ENCODE measurements around the gene AKT3.

GRCh38 chr1:243806310-243806709 is 43.7 kb downstream of the AKT3 start:
- no peak for TF ChIP-seq CTCF (IDR thresholded peaks at IDR 0.05 in 4 of 5, conservative IDR thresholded peaks at IDR 0.05 in 1 of 5)
- TF ChIP-seq POLR2A (IDR thresholded peaks at IDR 0.05) = no peak

All from gastrocnemius medialis (tissue), 4 donors.